Stimulated activated memory B cell treated with anti-CD40 and anti-IgM and Interleukin-4, amounts not matched to agents 10 μg/mL and 1 μg/mL and 100 μg/mL, for 72 hours (primary cell): ENCODE data around the gene GNMT.

ENCODE experiments used
- ATAC-seq: fragments of 150-1000 bp; cut with Tn5 transposase; 2 replicates; pipeline ENCODE4 v1.10.0; 2021
- H3K27ac Mint-ChIP-seq: one replicate; pipeline ENCODE4 v1.8.0; 2022; ENCODE audit warnings: mild to moderate bottlenecking, mixed read lengths
- H3K27me3 Mint-ChIP-seq: one replicate; pipeline ENCODE4 v1.8.0; 2022; ENCODE audit warnings: mixed read lengths
- H3K36me3 Mint-ChIP-seq: one replicate; pipeline ENCODE4 v1.8.0; 2022; ENCODE audit warnings: mixed read lengths
- H3K4me1 Mint-ChIP-seq: one replicate; pipeline ENCODE4 v1.8.0; 2022; ENCODE audit warnings: mixed read lengths
- H3K4me3 Mint-ChIP-seq: one replicate; pipeline ENCODE4 v1.8.0; 2022; ENCODE audit warnings: mild to moderate bottlenecking, moderate library complexity, mixed read lengths
- H3K9me3 Mint-ChIP-seq: one replicate; pipeline ENCODE4 v1.8.0; 2022; ENCODE audit warnings: mixed read lengths

The GNMT gene

GRCh38 chr6:43011207-43011606, 50.7 kb downstream of the GNMT start:
- H3K36me3 Mint-ChIP-seq, result peaks cover 28% of the 10 kb centered on the region
- no peak overlapping the region for H3K4me3 Mint-ChIP-seq
- H3K4me1 Mint-ChIP-seq, result peaks cover 50% of the 10 kb centered on the region
- H3K9me3 Mint-ChIP-seq, result no peaks in the 10 kb centered on the region
- no peak for ATAC-seq
- peak overlapping the region; percentile 83 for H3K27ac Mint-ChIP-seq
- no peaks in the 10 kb centered on the region for H3K27me3 Mint-ChIP-seq

DNA sequence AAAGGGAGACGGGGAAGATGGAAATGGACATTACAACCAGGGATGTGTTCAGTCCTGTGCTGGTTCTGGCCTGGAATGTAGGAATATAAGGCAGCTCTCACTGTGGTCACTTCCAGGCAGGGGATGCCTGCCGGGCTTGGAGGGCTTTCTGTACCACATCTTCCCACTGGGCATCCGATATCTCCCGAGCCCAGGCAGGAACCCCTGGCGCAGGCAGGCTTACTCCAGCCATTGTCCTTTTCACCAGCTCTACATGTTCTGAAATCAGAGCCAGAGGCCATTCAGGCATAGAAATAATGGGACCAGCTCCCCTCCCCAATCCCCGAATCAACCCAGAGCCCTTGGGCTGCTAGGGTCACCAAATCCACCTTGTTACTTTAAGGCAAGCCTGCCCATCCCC, 51.8 kb downstream of the GNMT start:
- H3K4me1 Mint-ChIP-seq, result peaks cover 61% of the 10 kb centered on the region
- peaks cover 19% of the 10 kb centered on the region for H3K36me3 Mint-ChIP-seq
- H3K4me3 Mint-ChIP-seq, result peak overlapping the region; percentile 92
- H3K9me3 Mint-ChIP-seq, result no peaks in the 10 kb centered on the region
- peak overlapping the region; percentile 83 for H3K27ac Mint-ChIP-seq
- H3K27me3 Mint-ChIP-seq, result no peaks in the 10 kb centered on the region
- no peak for ATAC-seq

DNA sequence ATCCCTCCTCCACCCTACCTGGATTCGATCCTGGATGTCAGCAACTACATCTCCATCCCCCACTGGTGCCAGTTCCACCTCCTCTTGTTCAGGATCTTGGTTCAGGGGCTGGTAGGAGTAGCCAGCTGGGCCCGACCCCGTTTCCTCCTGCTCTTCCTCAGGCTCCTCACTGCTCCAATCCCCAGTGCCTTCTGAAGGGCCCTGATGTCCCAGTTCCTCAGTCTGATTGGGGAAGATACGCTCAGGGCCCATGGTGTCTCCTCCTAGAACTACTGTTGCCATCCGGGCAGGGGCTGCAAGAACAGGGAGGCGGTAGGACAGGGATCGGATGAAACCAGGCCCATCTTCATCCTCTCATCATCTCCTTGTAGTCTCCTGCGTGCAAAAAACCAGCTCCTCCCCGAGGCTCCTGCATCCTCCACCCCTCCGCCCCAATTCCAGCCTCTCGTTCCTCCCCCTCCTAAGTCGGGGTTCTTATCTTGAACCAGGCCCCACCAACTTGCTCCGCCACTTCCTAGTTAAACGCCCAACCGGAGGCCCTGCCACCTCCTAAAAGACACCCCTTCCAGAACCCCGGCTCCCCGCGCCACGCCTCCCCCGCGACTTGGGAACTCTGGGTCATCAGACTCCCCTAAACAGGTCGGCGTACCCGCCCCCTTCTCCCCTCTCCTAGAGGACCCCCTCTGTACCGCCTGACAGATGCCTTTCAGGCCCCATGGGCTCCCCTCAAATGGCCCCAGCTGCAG, 52.7 kb downstream of the GNMT start:
- H3K36me3 Mint-ChIP-seq, result peaks cover 21% of the 10 kb centered on the region
- ATAC-seq, result no peak
- no peaks in the 10 kb centered on the region for H3K9me3 Mint-ChIP-seq
- peaks cover 68% of the 10 kb centered on the region for H3K4me1 Mint-ChIP-seq
- peak overlapping the region; percentile 92 for H3K4me3 Mint-ChIP-seq
- peak overlapping the region; percentile 83 for H3K27ac Mint-ChIP-seq
- no peaks in the 10 kb centered on the region for H3K27me3 Mint-ChIP-seq
